ENCODE measurements around the gene FBXL4. TPM values are rescaled to one million over a fixed set of nuclear protein-coding genes. Genes with fewer than 3 reads are reported as not detected.

FBXL4 gene
- 36.0 TPM for total RNA-seq

GRCh38 chr6:98947411-98948292 lies at the start of gene FBXL4:
Gene FBXL4, minus strand, starts transcription at chr6:98947946. Its CDS starts 20,958 bp downstream, at chr6:98926988.

GRCh38 chr6:98834060-98835031 lies 113.4 kb downstream of the FBXL4 start, which contains the start of gene POU3F2:
Gene POU3F2, plus strand, starts transcription at chr6:98834574. Its CDS starts 300 bp downstream, at chr6:98834874.

Other genes with a start within 250 kb of the FBXL4 start
- 0.06 TPM for gene POU3F2, start 113.4 kb downstream of the FBXL4 start, total RNA-seq

Data from metanephros (tissue), 1 donor.